Ovary (tissue), 3 donors: Measurements from ENCODE around the gene LYG2.

Experiments used
- CTCF ChIP-seq, 3 donors: fragments of 450-650 bp in 2 of 3; fragments of 200-600 bp in 1 of 3; IDR thresholded peaks; one replicate each; pipeline versions ENCODE4 v1.5.1 to v1.8.0; 2016 to 2022; ENCODE audit warnings: antibody characterized with exemption in 3 of 3, mild to moderate bottlenecking in 1 of 3
- POLR2A ChIP-seq: fragments of 450-650 bp; IDR thresholded peaks from one replicate; pipeline ENCODE4 v1.6.1; 2017; ENCODE audit warnings: antibody characterized with exemption, mild to moderate bottlenecking, moderate library complexity
- donor health status: DM: no; HTN: no; CAD: no.

GRCh38 chr2:99275882-99276281 is 20.4 kb upstream of the LYG2 start:
- no peak for TF ChIP-seq CTCF (IDR thresholded peaks at IDR 0.05)
- TF ChIP-seq POLR2A, result no peak
